H1 (cell line): ENCODE measurements around the gene TRAPPC12.

ENCODE experiments used
- KDM1A ChIP-seq: fragments of 200-600, 300-600 bp; sonication (generic); IDR thresholded peaks from 2 replicates; pipeline ENCODE4 v1.7.1; 2016; ENCODE audit warnings: mild to moderate bottlenecking, low read length, borderline replicate concordance
- POLR2A ChIP-seq, 2 experiments: IDR thresholded peaks; 1 replicate in 1 of 2; 2 replicates in 1 of 2; pipeline ENCODE4 v1.6.1; 2011; ENCODE audit warnings: low read depth in 2 of 2, low read length in 2 of 2, mild to moderate bottlenecking in 2 of 2; ENCODE audit errors: control extremely low read depth in 1 of 2
- SIRT6 ChIP-seq: IDR thresholded peaks from one replicate; pipeline ENCODE4 v1.7.1; 2012; ENCODE audit warnings: low read length, inconsistent platforms
- TF ChIP-seq, protein P1 (sequence below), 3 experiments: IDR thresholded peaks; 1 replicate in 2 of 3; 2 replicates in 1 of 3; pipeline versions ENCODE4 v1.5.1 to v1.6.1; 2011; ENCODE audit warnings: low read length in 3 of 3, mild to moderate bottlenecking in 3 of 3, inconsistent platforms in 2 of 3, low read depth in 1 of 3, moderate library complexity in 1 of 3; ENCODE audit not compliant: insufficient read depth in 1 of 3; ENCODE audit errors: control extremely low read depth in 1 of 3

DNA sequence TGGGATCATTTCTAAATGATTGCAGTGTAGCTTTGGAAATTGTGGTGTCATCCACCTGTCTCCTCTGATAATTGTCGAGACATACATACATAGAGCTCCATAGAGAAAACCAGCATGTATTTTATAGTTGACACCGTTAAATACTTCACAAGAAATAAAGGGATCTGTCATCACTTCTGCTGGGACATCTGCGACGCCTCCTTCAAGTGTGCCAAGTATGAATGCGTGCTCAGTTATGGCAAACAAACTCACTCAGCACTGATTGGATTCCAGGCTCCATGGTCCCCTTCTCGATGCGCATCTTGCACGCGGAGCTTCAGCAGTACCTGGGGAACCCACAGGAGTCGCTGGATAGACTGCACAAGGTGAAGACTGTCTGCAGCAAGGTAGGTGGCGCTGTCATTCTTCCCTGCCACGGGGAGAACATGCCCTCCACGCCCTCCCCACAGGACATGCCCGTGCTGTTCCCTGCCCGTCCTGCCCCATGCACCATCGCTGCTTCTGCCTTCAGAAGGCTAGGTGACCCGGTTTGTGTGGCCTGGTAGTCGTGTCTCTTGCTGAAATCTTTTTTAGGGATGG is 64.1 kb downstream of the TRAPPC12 start:
- TF ChIP-seq, protein P1, sequence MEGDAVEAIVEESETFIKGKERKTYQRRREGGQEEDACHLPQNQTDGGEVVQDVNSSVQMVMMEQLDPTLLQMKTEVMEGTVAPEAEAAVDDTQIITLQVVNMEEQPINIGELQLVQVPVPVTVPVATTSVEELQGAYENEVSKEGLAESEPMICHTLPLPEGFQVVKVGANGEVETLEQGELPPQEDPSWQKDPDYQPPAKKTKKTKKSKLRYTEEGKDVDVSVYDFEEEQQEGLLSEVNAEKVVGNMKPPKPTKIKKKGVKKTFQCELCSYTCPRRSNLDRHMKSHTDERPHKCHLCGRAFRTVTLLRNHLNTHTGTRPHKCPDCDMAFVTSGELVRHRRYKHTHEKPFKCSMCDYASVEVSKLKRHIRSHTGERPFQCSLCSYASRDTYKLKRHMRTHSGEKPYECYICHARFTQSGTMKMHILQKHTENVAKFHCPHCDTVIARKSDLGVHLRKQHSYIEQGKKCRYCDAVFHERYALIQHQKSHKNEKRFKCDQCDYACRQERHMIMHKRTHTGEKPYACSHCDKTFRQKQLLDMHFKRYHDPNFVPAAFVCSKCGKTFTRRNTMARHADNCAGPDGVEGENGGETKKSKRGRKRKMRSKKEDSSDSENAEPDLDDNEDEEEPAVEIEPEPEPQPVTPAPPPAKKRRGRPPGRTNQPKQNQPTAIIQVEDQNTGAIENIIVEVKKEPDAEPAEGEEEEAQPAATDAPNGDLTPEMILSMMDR (IDR thresholded peaks at IDR 0.05; ENCODE audit: control extremely low read depth in 1 of 3, insufficient read depth in 1 of 3, low read depth in 1 of 3, low read length in 3 of 3): peak; percentile 79 to 98 (median 88)
- TF ChIP-seq KDM1A: no peak
- no peak for TF ChIP-seq SIRT6
- TF ChIP-seq POLR2A (IDR thresholded peaks at IDR 0.05; ENCODE audit: control extremely low read depth in 1 of 2, low read depth in 2 of 2, low read length in 2 of 2): no peak
